IgD-negative memory B cell (primary cell): ENCODE results near the gene ANKRD63. TPM values are rescaled to one million over a fixed set of nuclear protein-coding genes. Genes with fewer than 3 reads are reported as not detected.

Source experiments
- H3K27ac Mint-ChIP-seq, 3 donors: one replicate each; pipeline ENCODE4 v1.8.0; 2020 to 2022; ENCODE audit warnings: mild to moderate bottlenecking in 3 of 3, mixed read lengths in 3 of 3, moderate library complexity in 1 of 3
- H3K27me3 Mint-ChIP-seq: one replicate; pipeline ENCODE4 v1.8.0; 2021; ENCODE audit warnings: mixed read lengths
- H3K36me3 Mint-ChIP-seq: one replicate; pipeline ENCODE4 v1.8.0; 2020; ENCODE audit warnings: mild to moderate bottlenecking, mixed read lengths
- H3K4me1 Mint-ChIP-seq, 3 donors: one replicate each; pipeline ENCODE4 v1.8.0; 2020 to 2022; ENCODE audit warnings: mixed read lengths in 3 of 3, mild to moderate bottlenecking in 1 of 3
- H3K4me3 Mint-ChIP-seq, 4 donors: one replicate each; pipeline ENCODE4 v1.8.0; 2020 to 2022; ENCODE audit warnings: mild to moderate bottlenecking in 4 of 4, mixed read lengths in 4 of 4, moderate library complexity in 3 of 4
- H3K9me3 Mint-ChIP-seq, 3 donors: one replicate each; pipeline ENCODE4 v1.8.0; 2020 to 2021; ENCODE audit warnings: mixed read lengths in 3 of 3, mild to moderate bottlenecking in 1 of 3
- polyA plus RNA-seq: library from polyadenylated mRNA; unstranded; fragments of 300-500 nt; fragmentation: Illumina TruSeq; gene quantifications from one replicate; pipeline ENCODE4 v1.2.3, GENCODE V29; 2021

Gene ANKRD63
- polyA plus RNA-seq, 1 donor from 2014 or later = not detected

- Mint-ChIP-seq H3K27me3 (peaks cover 7% of the 10 kb centered on the region), H3K4me3 (peak overlapping the region in 1 of 4 donors; percentile 9), H3K36me3 (no peaks in the 10 kb centered on the region), H3K27ac (no peak overlapping the region), H3K4me1 (peaks cover under 1 to 5% (median 3%) of the 10 kb centered on the region in 3 donors), H3K9me3 (no peaks in the 10 kb centered on the region)
These were observed 39.6 kb downstream of the ANKRD63 start for GRCh38 chr15:40243126-40243810.

- Mint-ChIP-seq H3K27ac (no peak overlapping the region), H3K4me1 (peaks cover 6 to 8% (median 7%) of the 10 kb centered on the region in 3 donors), H3K4me3 (no peak overlapping the region), H3K36me3 (no peaks in the 10 kb centered on the region), H3K27me3 (peaks cover 8% of the 10 kb centered on the region), H3K9me3 (no peaks in the 10 kb centered on the region)
These were observed 40.3 kb downstream of the ANKRD63 start for GRCh38 chr15:40242601-40243000.

- H3K9me3 Mint-ChIP-seq = no peaks in the 10 kb centered on the region
- peaks cover 6 to 8% (median 7%) of the 10 kb centered on the region in 3 donors for H3K4me1 Mint-ChIP-seq
- peaks cover 8% of the 10 kb centered on the region for H3K27me3 Mint-ChIP-seq
- no peak overlapping the region for H3K4me3 Mint-ChIP-seq
- H3K27ac Mint-ChIP-seq = no peak overlapping the region
- H3K36me3 Mint-ChIP-seq = no peaks in the 10 kb centered on the region
These were observed 40.7 kb downstream of the ANKRD63 start for GRCh38 chr15:40242213-40242599.

- Mint-ChIP-seq H3K27ac (no peak overlapping the region), H3K36me3 (no peaks in the 10 kb centered on the region), H3K4me1 (peaks cover 6 to 10% (median 7%) of the 10 kb centered on the region in 3 donors), H3K27me3 (peaks cover 8% of the 10 kb centered on the region), H3K9me3 (no peaks in the 10 kb centered on the region), H3K4me3 (no peak overlapping the region)
These were observed 41.3 kb downstream of the ANKRD63 start for GRCh38 chr15:40241269-40242212.

- peaks cover 8% of the 10 kb centered on the region for H3K27me3 Mint-ChIP-seq
- H3K36me3 Mint-ChIP-seq = no peaks in the 10 kb centered on the region
- H3K27ac Mint-ChIP-seq = no peak overlapping the region
- H3K9me3 Mint-ChIP-seq = no peaks in the 10 kb centered on the region
- no peak overlapping the region for H3K4me3 Mint-ChIP-seq
- peaks cover 6 to 10% (median 10%) of the 10 kb centered on the region in 3 donors for H3K4me1 Mint-ChIP-seq
These were observed 42.1 kb downstream of the ANKRD63 start for GRCh38 chr15:40240619-40241221.

GRCh38 chr15:40239693-40240618, 42.9 kb downstream of the ANKRD63 start:
- H3K27me3 Mint-ChIP-seq = peaks cover 8% of the 10 kb centered on the region
- H3K36me3 Mint-ChIP-seq = no peaks in the 10 kb centered on the region
- H3K9me3 Mint-ChIP-seq = no peaks in the 10 kb centered on the region
- H3K4me1 Mint-ChIP-seq = peaks cover 12 to 17% (median 16%) of the 10 kb centered on the region in 3 donors
- no peak overlapping the region for H3K27ac Mint-ChIP-seq
- peak overlapping the region in 3 of 4 donors; percentile 7 to 47 (median 41) for H3K4me3 Mint-ChIP-seq

GRCh38 chr15:40239404-40239692, 43.5 kb downstream of the ANKRD63 start:
- peak overlapping the region; percentile 20 to 69 (median 46) for H3K4me3 Mint-ChIP-seq
- H3K27me3 Mint-ChIP-seq = peaks cover 8% of the 10 kb centered on the region
- H3K36me3 Mint-ChIP-seq = no peaks in the 10 kb centered on the region
- no peak overlapping the region for H3K27ac Mint-ChIP-seq
- no peaks in the 10 kb centered on the region for H3K9me3 Mint-ChIP-seq
- peaks cover 13 to 22% (median 21%) of the 10 kb centered on the region in 3 donors for H3K4me1 Mint-ChIP-seq

GRCh38 chr15:40238532-40239403, 44.1 kb downstream of the ANKRD63 start, which contains the start of gene PAK6:
Gene PAK6 (plus strand): TSS chr15:40239063. CDS start chr15:40264786, 25,723 bp downstream.
- peak within 1 kb of the TSS; percentile 41 to 92 (median 78) for H3K4me3 Mint-ChIP-seq
- peak within 1 kb of the TSS in 1 of 3 donors; percentile 48 for H3K27ac Mint-ChIP-seq
- H3K36me3 Mint-ChIP-seq = no peaks in the 10 kb centered on the region
- H3K9me3 Mint-ChIP-seq = no peaks in the 10 kb centered on the region
- H3K27me3 Mint-ChIP-seq = peaks cover 8% of the 10 kb centered on the region
- peaks cover 13 to 22% (median 21%) of the 10 kb centered on the region in 3 donors for H3K4me1 Mint-ChIP-seq

GRCh38 chr15:40235201-40235885, 47.5 kb downstream of the ANKRD63 start:
- Mint-ChIP-seq H3K9me3 (no peaks in the 10 kb centered on the region), H3K27ac (peak overlapping the region in 2 of 3 donors; percentile 5 to 74), H3K27me3 (peaks cover 8% of the 10 kb centered on the region), H3K36me3 (no peaks in the 10 kb centered on the region), H3K4me3 (peak overlapping the region in 3 of 4 donors; percentile 5 to 80 (median 57)), H3K4me1 (peaks cover 13 to 22% (median 21%) of the 10 kb centered on the region in 3 donors)

- no peaks in the 10 kb centered on the region for H3K36me3 Mint-ChIP-seq
- peaks cover 13 to 22% (median 21%) of the 10 kb centered on the region in 3 donors for H3K4me1 Mint-ChIP-seq
- H3K27me3 Mint-ChIP-seq = peaks cover 7% of the 10 kb centered on the region
- H3K4me3 Mint-ChIP-seq = peak overlapping the region in 3 of 4 donors; percentile 5 to 80 (median 57)
- H3K27ac Mint-ChIP-seq = peak overlapping the region in 2 of 3 donors; percentile 5 to 74
- no peaks in the 10 kb centered on the region for H3K9me3 Mint-ChIP-seq
These were observed 48.1 kb downstream of the ANKRD63 start for GRCh38 chr15:40234783-40235182.

- no peaks in the 10 kb centered on the region for H3K9me3 Mint-ChIP-seq
- peaks cover 2% of the 10 kb centered on the region for H3K27me3 Mint-ChIP-seq
- H3K4me1 Mint-ChIP-seq = peaks cover 13 to 19% (median 17%) of the 10 kb centered on the region in 3 donors
- H3K4me3 Mint-ChIP-seq = no peak overlapping the region
- H3K27ac Mint-ChIP-seq = no peak overlapping the region
- H3K36me3 Mint-ChIP-seq = no peaks in the 10 kb centered on the region
These were observed 48.9 kb downstream of the ANKRD63 start for GRCh38 chr15:40233727-40234577.

- Mint-ChIP-seq H3K27me3 (no peaks in the 10 kb centered on the region), H3K27ac (no peak overlapping the region), H3K4me3 (no peak overlapping the region), H3K4me1 (peaks cover 7 to 15% (median 12%) of the 10 kb centered on the region in 3 donors), H3K36me3 (no peaks in the 10 kb centered on the region), H3K9me3 (no peaks in the 10 kb centered on the region)
These were observed 50.2 kb downstream of the ANKRD63 start for GRCh38 chr15:40232625-40233070.
